BLaER1 (cell line): Measurements from ENCODE around the gene KAT8.
"Not testable (repeated sequence)": the region's sequence is repeated elsewhere in the genome, so short reads cannot be mapped to it uniquely, and the experiment has no call there.

Experiments used
- H3K27ac ChIP-seq: shearing (Covaris generic); formaldehyde crosslinking; 2 replicates; pipeline ENCODE4 v1.8.1; 2022
- H3K27me3 ChIP-seq: shearing (Covaris generic); formaldehyde crosslinking; 2 replicates; pipeline ENCODE4 v1.8.1; 2022
- H3K36me3 ChIP-seq: shearing (Covaris generic); formaldehyde crosslinking; 2 replicates; pipeline ENCODE4 v1.8.1; 2022
- H3K4me1 ChIP-seq: shearing (Covaris generic); formaldehyde crosslinking; 2 replicates; pipeline ENCODE4 v1.8.1; 2022
- H3K4me2 ChIP-seq: shearing (Covaris generic); formaldehyde crosslinking; 2 replicates; pipeline ENCODE4 v1.8.1; 2022
- H3K4me3 ChIP-seq: shearing (Covaris generic); formaldehyde crosslinking; 2 replicates; pipeline ENCODE4 v1.8.1; 2022
- H3K9ac ChIP-seq: shearing (Covaris generic); formaldehyde crosslinking; 2 replicates; pipeline ENCODE4 v1.8.1; 2022
- H3K9me3 ChIP-seq: shearing (Covaris generic); formaldehyde crosslinking; 2 replicates; pipeline ENCODE4 v1.8.1; 2022
- H4K20me1 ChIP-seq: shearing (Covaris generic); formaldehyde crosslinking; 2 replicates; pipeline ENCODE4 v1.8.1; 2022
- Cebpa-rat ChIP-seq: shearing (Covaris generic); IDR thresholded peaks from 2 replicates; pipeline ENCODE4 v1.8.1; 2022

KAT8 gene

DNA sequence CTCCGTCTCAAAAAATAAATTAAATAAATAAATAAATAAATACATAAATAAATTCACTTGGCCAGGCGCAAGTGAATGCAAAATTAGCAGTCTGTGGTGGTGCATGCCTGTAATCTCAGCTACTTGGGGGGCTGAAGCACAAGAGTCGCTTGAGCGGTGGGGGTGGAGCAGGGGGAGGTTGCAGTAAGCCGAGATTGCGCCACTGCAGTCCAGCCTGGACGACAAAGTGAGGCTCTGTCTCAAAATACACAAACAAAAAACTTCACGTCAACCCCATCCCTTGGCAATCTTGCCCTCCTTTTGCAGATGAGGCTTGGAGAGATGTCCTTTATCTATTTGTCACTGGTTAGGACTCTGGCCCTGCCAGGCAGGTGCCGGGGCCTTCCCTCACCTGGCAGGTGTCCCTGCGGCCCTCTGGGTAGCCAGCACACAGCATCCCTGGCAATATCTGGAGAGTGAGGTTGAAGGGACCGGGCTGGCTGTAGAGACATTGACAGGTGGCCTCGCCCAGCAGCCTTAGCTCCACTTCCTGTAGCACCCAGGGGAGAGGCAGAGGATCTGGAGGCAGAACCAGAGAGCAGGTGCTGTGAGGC, 28.0 kb downstream of the KAT8 start:
- H3K27me3 ChIP-seq: no peaks in the 10 kb centered on the region
- no peaks in the 10 kb centered on the region for H4K20me1 ChIP-seq
- no peak for TF ChIP-seq Cebpa-rat
- no peak overlapping the region for H3K9ac ChIP-seq
- H3K4me2 ChIP-seq: no peak overlapping the region
- no peaks in the 10 kb centered on the region for H3K9me3 ChIP-seq
- H3K4me1 ChIP-seq: peaks cover 44% of the 10 kb centered on the region
- no peak overlapping the region for H3K4me3 ChIP-seq
- no peak overlapping the region for H3K27ac ChIP-seq
- H3K36me3 ChIP-seq: no peaks in the 10 kb centered on the region

DNA sequence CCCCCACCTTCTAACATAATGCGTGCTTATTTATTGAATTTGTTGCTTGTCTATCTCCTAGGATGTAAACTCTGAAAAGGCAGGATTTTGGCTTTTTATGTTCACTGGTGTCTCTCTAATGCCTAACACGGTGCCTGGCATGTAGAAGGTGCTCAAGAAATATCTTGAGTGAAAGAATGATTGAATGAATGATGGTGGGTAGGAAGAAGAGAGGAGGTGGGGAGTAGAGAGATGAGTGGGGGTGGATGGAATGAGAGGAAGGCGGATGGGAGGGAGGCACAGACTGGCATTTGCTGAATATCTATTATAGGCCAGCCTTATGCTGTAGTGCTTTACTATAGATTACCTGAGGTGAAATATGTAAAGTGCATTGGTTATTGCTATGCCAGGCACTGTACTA, 30.1 kb downstream of the KAT8 start:
- H3K27me3 ChIP-seq: no peaks in the 10 kb centered on the region
- TF ChIP-seq Cebpa-rat: no peak
- peaks cover 39% of the 10 kb centered on the region for H3K4me1 ChIP-seq
- H3K4me2 ChIP-seq: no peak overlapping the region
- no peaks in the 10 kb centered on the region for H3K9me3 ChIP-seq
- no peak overlapping the region for H3K4me3 ChIP-seq
- H4K20me1 ChIP-seq: no peaks in the 10 kb centered on the region
- H3K9ac ChIP-seq: no peak overlapping the region
- no peaks in the 10 kb centered on the region for H3K36me3 ChIP-seq
- H3K27ac ChIP-seq: no peak overlapping the region

DNA sequence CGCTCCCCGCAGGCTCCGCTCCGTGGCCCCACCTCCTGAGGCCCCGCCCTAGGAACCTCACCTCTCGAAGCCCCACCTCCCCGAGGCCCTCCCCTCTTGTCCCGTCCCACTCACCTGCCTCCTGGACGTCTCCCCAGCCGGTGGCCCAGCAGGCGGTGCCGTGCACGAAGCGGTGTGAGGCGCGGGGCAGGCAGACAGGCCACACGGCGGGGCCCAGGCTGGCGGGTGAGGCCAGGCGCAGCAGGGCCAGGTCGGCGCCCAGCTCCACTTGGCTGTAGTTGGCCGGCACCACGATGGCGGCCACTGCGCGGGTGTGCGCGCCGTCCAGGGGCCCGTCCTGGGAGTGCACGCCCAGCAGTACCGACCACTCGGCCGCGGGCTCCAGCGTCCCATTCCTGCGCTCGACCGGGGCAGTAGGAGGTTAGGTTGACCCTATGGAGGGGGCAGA, 30.8 kb downstream of the KAT8 start:
- TF ChIP-seq Cebpa-rat: no peak
- no peak overlapping the region for H3K9ac ChIP-seq

DNA sequence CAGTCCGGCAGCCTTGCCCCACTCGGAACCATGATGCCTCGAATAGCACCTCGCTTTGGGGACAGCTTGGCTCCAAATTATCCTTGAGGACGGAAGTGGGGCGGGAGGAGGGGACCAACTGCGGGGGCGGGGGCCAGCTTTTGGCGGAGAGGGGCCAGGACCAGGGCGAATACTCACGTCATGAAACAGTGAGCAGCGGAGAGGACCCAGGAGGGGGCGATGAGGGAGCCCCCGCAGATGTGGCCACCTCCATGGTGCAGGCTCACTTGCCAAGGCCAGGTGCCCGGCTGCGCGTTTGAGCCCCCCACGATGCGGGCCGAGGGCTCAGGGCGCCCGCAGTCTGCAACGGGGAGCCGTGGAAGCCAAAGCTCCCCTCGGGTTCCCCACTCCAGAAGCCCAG, 31.4 kb downstream of the KAT8 start:
- no peaks in the 10 kb centered on the region for H3K27me3 ChIP-seq
- no peak for TF ChIP-seq Cebpa-rat
- peak overlapping the region; percentile 65; the same call in 1 of the 2 replicates for H3K27ac ChIP-seq
- H3K4me1 ChIP-seq: peaks cover 31% of the 10 kb centered on the region
- H4K20me1 ChIP-seq: no peaks in the 10 kb centered on the region
- H3K4me3 ChIP-seq: no peak overlapping the region
- peak overlapping the region; percentile 63 for H3K4me2 ChIP-seq
- no peak overlapping the region for H3K9ac ChIP-seq
- no peaks in the 10 kb centered on the region for H3K36me3 ChIP-seq
- no peaks in the 10 kb centered on the region for H3K9me3 ChIP-seq

More for the DNA sequence above, 30.8 kb downstream of the KAT8 start:
- Histone ChIP-seq H3K36me3 (no peaks in the 10 kb centered on the region), H4K20me1 (no peaks in the 10 kb centered on the region), H3K27ac (no peak overlapping the region), H3K9me3 (no peaks in the 10 kb centered on the region), H3K4me1 (peaks cover 32% of the 10 kb centered on the region), H3K27me3 (no peaks in the 10 kb centered on the region), H3K4me3 (no peak overlapping the region), H3K4me2 (no peak overlapping the region)

DNA sequence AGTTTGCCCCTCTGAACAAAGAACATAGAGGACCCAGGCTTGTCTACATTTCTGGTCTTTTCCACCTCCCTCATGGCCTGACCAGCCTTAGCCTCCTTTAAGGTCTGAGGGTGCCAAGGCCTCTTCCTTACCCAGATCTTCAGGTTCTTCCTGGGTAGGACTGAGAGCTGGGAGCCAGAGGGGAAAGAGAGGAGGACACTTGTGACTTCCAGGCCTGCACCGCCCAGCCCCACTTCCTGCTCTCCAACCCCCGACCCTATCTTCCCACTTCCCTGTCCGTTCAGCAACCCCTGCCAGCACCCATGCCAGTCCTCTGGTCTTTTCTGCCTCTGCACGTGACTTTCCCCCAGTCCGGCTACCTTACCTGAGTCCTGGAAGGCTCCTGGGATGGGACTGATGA, 31.9 kb downstream of the KAT8 start:
- H3K4me2 ChIP-seq: peak overlapping the region; percentile 63
- no peak for TF ChIP-seq Cebpa-rat
- H3K27ac ChIP-seq: peak overlapping the region; percentile 65
- no peaks in the 10 kb centered on the region for H3K9me3 ChIP-seq
- no peaks in the 10 kb centered on the region for H3K36me3 ChIP-seq
- no peaks in the 10 kb centered on the region for H4K20me1 ChIP-seq
- H3K4me3 ChIP-seq: no peak overlapping the region
- H3K27me3 ChIP-seq: no peaks in the 10 kb centered on the region
- peaks cover 31% of the 10 kb centered on the region for H3K4me1 ChIP-seq
- H3K9ac ChIP-seq: no peak overlapping the region

DNA sequence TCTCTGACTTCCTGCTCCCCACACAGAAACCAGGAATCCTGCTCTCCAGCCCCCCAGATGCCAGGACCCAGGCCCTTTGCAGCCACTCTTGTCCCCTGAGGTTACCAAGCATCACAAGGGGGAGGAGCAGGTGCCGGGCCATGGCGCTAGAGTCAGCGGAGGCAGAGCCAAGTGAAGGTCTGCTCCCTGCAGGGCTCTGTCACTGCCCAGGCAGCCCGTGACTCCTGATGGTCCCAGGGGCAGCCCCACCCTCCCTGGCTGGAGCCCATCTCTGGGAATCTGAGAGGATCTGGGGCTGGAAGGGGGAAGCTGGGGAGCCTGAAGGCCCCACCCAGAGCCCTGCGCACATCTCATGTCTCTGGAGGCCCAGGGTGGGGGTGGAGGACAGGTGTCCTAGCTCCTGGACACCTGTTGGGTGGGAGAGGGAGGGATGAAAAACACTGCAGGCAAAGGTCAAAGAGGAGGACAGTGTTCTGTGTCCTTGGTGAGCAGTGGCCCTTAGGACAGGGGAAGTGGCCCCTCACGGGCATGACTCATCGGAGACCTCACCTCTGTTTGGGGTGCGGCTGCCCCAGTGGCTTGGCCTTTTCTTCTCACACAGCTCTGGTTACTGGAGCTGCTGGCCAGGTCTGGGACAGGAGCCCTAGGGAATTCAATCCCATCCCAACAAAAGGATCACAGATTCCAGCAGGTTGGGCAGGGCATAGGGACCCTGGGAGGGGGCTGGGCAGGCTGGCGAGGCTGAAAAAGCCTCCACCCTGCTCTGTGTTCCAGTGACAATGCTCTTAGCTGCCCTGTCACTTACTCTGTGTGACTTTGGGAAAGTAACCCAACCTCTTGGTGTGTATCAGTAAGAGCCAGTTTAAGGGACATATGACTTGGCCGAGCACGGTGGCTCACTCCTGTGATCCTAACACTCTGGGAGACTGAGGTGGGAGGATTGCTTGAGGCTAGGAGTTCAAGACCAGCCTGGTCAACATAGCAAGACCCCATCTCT, 32.7 kb downstream of the KAT8 start, which contains the start of gene PRSS36:
Gene PRSS36 (minus strand): TSS at position 173 of the 997 bp plus-strand sequence. CDS start 31 bp downstream, at position 142.
- no peak within 1 kb of the TSS for H3K4me3 ChIP-seq
- peak within 1 kb of the TSS; percentile 63 for H3K4me2 ChIP-seq
- H3K36me3 ChIP-seq: no peaks in the 10 kb centered on the region
- no peaks in the 10 kb centered on the region for H3K27me3 ChIP-seq
- H3K4me1 ChIP-seq: peaks cover 31% of the 10 kb centered on the region
- no peaks in the 10 kb centered on the region for H4K20me1 ChIP-seq
- H3K9me3 ChIP-seq: no peaks in the 10 kb centered on the region
- H3K9ac ChIP-seq: no peak within 1 kb of the TSS
- H3K27ac ChIP-seq: peak within 1 kb of the TSS; percentile 65
- TF ChIP-seq Cebpa-rat: no peak

DNA sequence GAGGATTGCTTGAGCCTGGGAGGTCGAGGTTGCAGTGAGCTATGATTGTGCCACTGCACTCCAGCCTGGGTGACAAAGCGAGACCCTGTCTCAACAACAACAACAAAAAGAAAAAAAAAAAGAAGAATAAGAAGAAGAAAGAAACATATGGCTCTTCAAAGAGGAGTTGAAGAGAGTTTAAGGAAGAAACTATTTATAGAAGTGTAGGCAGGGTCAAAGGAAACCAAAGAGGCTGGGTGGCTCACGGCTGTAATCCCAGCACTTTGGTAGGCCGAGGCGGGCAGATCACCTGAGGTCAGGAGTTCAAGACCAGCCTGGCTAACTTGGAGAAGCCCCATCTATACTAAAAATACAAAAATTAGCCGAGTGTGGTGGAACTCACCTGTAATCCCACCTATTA, 33.5 kb downstream of the KAT8 start:
- not testable (repeated sequence) for H3K27ac ChIP-seq, H3K9me3 ChIP-seq, H3K9ac ChIP-seq, H3K36me3 ChIP-seq, H4K20me1 ChIP-seq, H3K4me3 ChIP-seq, H3K27me3 ChIP-seq
- peak overlapping the region; percentile 63 for H3K4me2 ChIP-seq
- peaks cover 27% of the 10 kb centered on the region for H3K4me1 ChIP-seq

DNA sequence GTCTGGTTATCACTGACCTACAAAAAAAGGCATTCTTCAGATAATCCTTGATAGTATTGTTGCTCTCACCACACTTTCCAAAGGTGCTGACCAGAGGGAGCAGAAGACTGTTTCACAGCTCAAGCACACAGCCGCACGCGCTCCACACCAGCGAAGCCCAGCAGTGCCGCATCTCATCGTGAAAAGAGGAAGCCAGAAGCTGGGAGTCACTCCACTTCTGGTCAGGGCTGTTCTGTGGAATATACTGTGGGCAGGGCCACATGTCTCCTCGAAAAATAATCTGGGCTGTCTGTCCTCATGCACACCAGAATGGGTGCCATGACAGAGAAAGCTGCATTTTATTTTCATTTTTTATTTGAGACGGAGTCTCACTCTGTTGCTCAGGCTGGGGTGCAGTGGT, 39.7 kb downstream of the KAT8 start:
- TF ChIP-seq Cebpa-rat: no peak

DNA sequence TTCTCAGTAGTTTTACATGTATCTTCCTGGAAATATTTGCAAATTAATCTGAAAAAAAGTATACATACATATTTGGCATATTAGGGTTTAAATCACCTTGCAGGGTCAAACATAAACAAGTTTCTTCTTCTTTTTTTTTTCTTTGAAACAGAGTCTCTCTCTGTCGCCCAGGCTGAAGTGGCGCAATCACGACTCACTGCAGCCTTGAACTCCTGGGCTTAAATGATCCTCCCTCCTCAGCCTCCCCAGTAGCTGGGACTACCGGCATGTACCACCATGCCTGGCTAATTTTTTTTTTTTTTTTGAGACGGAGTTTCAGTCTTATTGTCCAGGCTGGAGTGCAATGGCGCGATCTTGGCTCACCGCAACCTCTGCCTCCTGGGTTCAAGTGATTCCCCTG, 49.9 kb downstream of the KAT8 start:
- Histone ChIP-seq H3K36me3 (no peaks in the 10 kb centered on the region), H3K4me2 (no peak overlapping the region), H4K20me1 (no peaks in the 10 kb centered on the region), H3K9me3 (no peaks in the 10 kb centered on the region), H3K27me3 (no peaks in the 10 kb centered on the region), H3K4me1 (no peaks in the 10 kb centered on the region), H3K4me3 (no peak overlapping the region), H3K27ac (no peak overlapping the region), H3K9ac (no peak overlapping the region)
- no peak for TF ChIP-seq Cebpa-rat

More for the DNA sequence above, 39.7 kb downstream of the KAT8 start:
- H3K36me3 ChIP-seq: no peaks in the 10 kb centered on the region
- no peak overlapping the region for H3K4me3 ChIP-seq
- no peak overlapping the region for H3K9ac ChIP-seq
- no peaks in the 10 kb centered on the region for H3K9me3 ChIP-seq
- peak overlapping the region; percentile 32; the same call in 1 of the 2 replicates for H3K4me2 ChIP-seq
- no peak overlapping the region for H3K27ac ChIP-seq
- H3K4me1 ChIP-seq: peaks cover 17% of the 10 kb centered on the region
- no peaks in the 10 kb centered on the region for H3K27me3 ChIP-seq
- H4K20me1 ChIP-seq: no peaks in the 10 kb centered on the region

DNA sequence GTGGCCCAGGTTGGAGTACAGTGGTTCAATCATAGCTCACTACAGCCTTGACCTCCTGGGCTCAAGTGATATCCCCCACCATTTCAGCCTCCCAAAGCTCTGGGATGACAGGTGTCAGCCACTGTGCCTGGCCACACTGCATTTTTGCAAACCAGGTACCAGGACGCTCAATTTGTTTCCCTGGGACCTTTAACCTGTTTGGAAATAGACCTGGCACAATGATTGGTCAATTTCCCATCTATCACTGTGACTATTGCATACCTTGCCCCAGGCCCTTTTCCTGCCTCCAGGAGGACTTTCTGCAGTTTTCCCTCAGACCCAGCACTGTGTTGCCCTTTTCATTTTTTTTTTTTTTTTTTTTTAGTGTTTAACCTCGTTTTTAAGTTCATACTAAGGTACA, 51.4 kb downstream of the KAT8 start:
- H3K4me2 ChIP-seq: no peak overlapping the region
- no peaks in the 10 kb centered on the region for H3K27me3 ChIP-seq
- H3K9me3 ChIP-seq: no peaks in the 10 kb centered on the region
- no peaks in the 10 kb centered on the region for H3K4me1 ChIP-seq
- no peaks in the 10 kb centered on the region for H3K36me3 ChIP-seq
- no peak for TF ChIP-seq Cebpa-rat
- H4K20me1 ChIP-seq: no peaks in the 10 kb centered on the region
- H3K27ac ChIP-seq: no peak overlapping the region
- H3K4me3 ChIP-seq: no peak overlapping the region
- H3K9ac ChIP-seq: no peak overlapping the region

DNA sequence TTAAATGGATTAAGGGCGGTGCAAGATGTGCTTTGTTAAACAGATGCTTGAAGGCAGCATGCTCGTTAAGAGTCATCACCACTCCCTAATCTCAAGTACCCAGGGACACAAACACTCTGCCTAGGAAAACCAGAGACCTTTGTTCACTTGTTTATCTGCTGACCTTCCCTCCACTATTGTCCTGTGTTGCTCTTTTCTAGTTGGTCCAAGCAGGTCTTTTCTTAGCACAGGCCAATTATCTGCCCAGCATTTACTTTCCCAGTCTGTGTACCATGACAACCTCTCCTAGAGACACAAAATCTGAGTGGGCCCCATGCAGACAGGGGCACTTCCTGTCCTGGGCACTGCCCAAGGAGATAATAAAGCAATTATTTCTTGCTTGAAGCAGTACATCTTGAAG, 52.6 kb downstream of the KAT8 start:
- not testable (repeated sequence) for H3K9ac ChIP-seq, H3K27ac ChIP-seq, H3K27me3 ChIP-seq, H4K20me1 ChIP-seq, H3K4me3 ChIP-seq, H3K4me2 ChIP-seq, H3K9me3 ChIP-seq, H3K36me3 ChIP-seq, H3K4me1 ChIP-seq
